Colonic mucosa (tissue), 4 donors: Measurements from ENCODE around the gene ACTR1A. TPM values are rescaled to one million over a fixed set of nuclear protein-coding genes. Genes with fewer than 3 reads are reported as not detected.

Experiments
- DNase-seq: peaks from one replicate; pipeline ENCODE4 v3.0.0-alpha.2; 2020
- H3K27ac ChIP-seq: fragments of 200-600 bp; one replicate; pipeline ENCODE4 v1.8.0; 2021
- H3K27me3 ChIP-seq: fragments of 200-600 bp; one replicate; pipeline ENCODE4 v1.8.0; 2021
- H3K36me3 ChIP-seq: fragments of 200-600 bp; one replicate; pipeline ENCODE4 v1.8.0; 2021
- H3K4me1 ChIP-seq: fragments of 200-600 bp; one replicate; pipeline ENCODE4 v1.8.0; 2021; ENCODE audit warnings: mild to moderate bottlenecking
- H3K4me3 ChIP-seq: fragments of 200-600 bp; one replicate; pipeline ENCODE4 v1.8.0; 2021
- H3K9ac ChIP-seq, 2 donors: one replicate each; pipeline ENCODE4 v1.7.0; 2013; ENCODE audit warnings: control low read depth in 2 of 2, low read depth in 2 of 2, low read length in 2 of 2
- H3K9me3 ChIP-seq: fragments of 200-600 bp; one replicate; pipeline ENCODE4 v1.8.0; 2021
- CTCF ChIP-seq: fragments of 200-600 bp; IDR thresholded peaks from one replicate; pipeline ENCODE4 v1.8.0; 2022; ENCODE audit warnings: antibody characterized with exemption, mild to moderate bottlenecking
- intact Hi-C: fragments of 100-400 bp; cut with DNase I; formaldehyde crosslinking; loops from one replicate; pipeline ENCODE4 v1.14.1; 2022
- total RNA-seq, 2 donors: library from RNA; stranded (reverse); fragmentation: NEBNext Ultra II Directional in 1 of 2; extraction: Animal tissue kit (Norgen Biotek cat#: 25700) in 1 of 2; gene quantifications; one replicate each; pipeline ENCODE4 v1.2.1, GENCODE V29; 2021
- donor health status: healthy.
- donor health status: DM: no; HTN: no; CAD: no.
- donor health status: DM: no; HTN: no; CAD: no.

Gene ACTR1A
- total RNA-seq, 2 donors from 2014 or later: 76.4 to 88.8 TPM

DNA sequence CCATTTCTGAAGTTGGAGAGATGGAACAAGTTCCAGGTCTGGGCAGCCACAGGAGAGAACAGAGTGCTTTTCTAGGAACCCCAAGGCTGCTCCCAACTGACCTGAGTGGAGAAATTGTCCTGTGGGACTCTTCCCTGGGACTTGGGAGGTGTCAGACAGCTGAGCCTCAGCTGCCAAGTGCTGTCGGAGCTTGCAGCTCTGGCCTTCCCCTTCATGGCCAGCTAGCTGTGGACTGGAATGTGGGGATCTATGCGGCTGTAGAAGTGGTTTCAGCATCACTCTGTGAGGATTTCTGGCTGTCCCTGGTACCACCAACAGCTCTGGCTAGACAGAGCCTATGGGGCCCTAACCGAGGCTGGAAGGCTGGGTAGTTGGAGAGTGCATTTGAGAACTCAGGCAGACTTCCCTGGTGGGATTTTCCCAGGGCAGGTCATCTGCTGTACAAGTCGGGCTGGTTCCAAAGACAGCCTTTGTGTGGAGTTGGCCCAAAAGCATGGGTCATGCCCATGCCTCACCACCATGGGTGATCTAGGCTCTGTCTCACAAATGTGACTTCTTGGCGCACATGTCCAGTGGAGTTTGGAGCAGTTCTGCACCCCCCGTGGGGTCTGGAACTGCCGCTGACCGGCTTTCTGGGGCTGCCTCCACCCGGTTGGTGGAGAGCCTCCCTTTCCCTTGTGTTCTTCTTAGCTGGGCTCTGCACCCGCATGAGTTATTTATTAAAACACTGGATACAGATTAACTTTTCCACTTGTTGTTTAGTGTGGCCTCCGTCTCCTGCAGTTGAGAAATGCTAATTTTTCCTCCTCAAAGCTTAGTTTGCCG is 12.2 kb upstream of the ACTR1A start:
- H3K4me3 ChIP-seq: no peak overlapping the region
- DNase-seq: no peak
- H3K27me3 ChIP-seq: no peaks in the 10 kb centered on the region
- H3K9ac ChIP-seq: no peak overlapping the region
- H3K36me3 ChIP-seq: no peaks in the 10 kb centered on the region
- no peaks in the 10 kb centered on the region for H3K4me1 ChIP-seq
- intact Hi-C loops: no loop called here
- no peak overlapping the region for H3K27ac ChIP-seq
- TF ChIP-seq CTCF: no peak
- no peaks in the 10 kb centered on the region for H3K9me3 ChIP-seq

DNA sequence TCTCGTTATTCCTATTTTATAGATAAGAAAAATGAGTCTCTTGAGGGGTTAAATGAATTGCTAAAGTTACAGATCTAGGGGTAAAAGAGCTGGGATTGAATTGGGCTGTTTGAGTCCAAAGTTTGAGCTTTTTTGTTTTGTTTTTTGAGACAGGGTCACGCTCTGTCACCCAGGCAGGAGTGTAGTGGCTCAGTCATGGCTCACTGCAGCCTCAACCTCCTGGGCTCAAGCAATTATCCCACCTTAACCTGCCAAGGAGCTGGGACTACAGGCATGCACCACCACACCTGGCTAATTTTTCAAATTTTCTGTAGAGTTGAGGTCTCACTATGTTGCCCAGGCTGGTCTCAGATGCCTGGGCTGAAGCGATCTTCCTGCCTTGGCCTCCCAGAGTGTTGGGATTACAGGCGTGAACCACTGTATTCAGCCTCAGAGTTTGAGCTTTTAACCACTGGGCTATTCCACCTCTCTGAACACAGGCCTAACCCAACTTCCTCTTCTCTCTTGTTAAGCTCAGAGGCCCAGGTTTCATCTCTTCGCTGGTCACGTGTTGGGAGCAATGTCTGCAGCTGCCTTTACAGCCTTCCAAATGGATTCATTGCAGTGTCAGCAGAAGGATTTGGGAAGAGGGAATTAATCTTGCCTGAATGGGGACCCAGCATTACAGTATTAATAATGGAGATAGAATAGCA is 9.2 kb upstream of the ACTR1A start:
- no peak overlapping the region for H3K27ac ChIP-seq
- intact Hi-C loops: no loop called here

GRCh38 chr10:102509387-102509786 is 6.9 kb upstream of the ACTR1A start:
- Histone ChIP-seq H3K4me3 (no peak overlapping the region), H3K9ac (no peak overlapping the region), H3K36me3 (no peaks in the 10 kb centered on the region), H3K9me3 (no peaks in the 10 kb centered on the region), H3K4me1 (peaks cover 5% of the 10 kb centered on the region), H3K27ac (no peak overlapping the region), H3K27me3 (no peaks in the 10 kb centered on the region)
- intact Hi-C loops: loop anchor here (10.0 kb wide), 1 partner anchor 195 kb away; no protein-coding TSS in a partner anchor
- no peak for DNase-seq
- TF ChIP-seq CTCF: no peak

More for the DNA sequence above, 9.2 kb upstream of the ACTR1A start:
- no peaks in the 10 kb centered on the region for H3K9me3 ChIP-seq
- no peak overlapping the region for H3K9ac ChIP-seq
- no peak for DNase-seq
- no peak for TF ChIP-seq CTCF
- H3K27me3 ChIP-seq: no peaks in the 10 kb centered on the region
- no peak overlapping the region for H3K4me3 ChIP-seq
- no peaks in the 10 kb centered on the region for H3K36me3 ChIP-seq
- H3K4me1 ChIP-seq: no peaks in the 10 kb centered on the region

DNA sequence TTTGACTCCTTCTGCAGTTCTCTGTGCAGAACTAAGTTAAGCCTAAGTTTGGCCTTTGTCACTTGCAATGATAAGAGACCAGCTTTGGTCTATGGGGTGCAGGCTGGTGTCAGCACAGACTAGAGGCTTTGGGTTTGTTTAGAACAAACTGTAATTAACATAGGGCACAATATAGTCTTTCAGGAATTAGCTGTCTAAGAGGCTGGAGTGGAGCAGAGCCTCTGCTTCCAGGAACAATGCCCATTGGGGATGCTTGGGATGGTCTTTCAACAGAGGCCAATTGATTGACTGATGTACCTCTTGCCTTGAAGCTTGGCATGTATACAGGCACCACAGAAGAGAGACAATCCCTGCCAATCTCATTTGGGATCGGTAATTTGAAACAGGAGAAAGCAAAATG is 6.0 kb upstream of the ACTR1A start:
- no peak overlapping the region for H3K9ac ChIP-seq
- no peaks in the 10 kb centered on the region for H3K27me3 ChIP-seq
- no peak overlapping the region for H3K4me3 ChIP-seq
- no peak for TF ChIP-seq CTCF
- no peaks in the 10 kb centered on the region for H3K9me3 ChIP-seq
- H3K36me3 ChIP-seq: no peaks in the 10 kb centered on the region
- no peak for DNase-seq
- H3K27ac ChIP-seq: no peak overlapping the region
- intact Hi-C loops: loop anchor here (10.0 kb wide), 1 partner anchor 196 kb away; no protein-coding TSS in a partner anchor
- peaks cover 5% of the 10 kb centered on the region for H3K4me1 ChIP-seq

GRCh38 chr10:102507521-102507920 is 5.0 kb upstream of the ACTR1A start:
- H3K9ac ChIP-seq: no peak overlapping the region
- intact Hi-C loops: loop anchor here (10.0 kb wide), 1 partner anchor 197 kb away; no protein-coding TSS in a partner anchor
- no peak for TF ChIP-seq CTCF
- DNase-seq: no peak
- H3K4me3 ChIP-seq: no peak overlapping the region
- H3K4me1 ChIP-seq: peaks cover 11% of the 10 kb centered on the region
- H3K9me3 ChIP-seq: no peaks in the 10 kb centered on the region
- H3K27ac ChIP-seq: no peak overlapping the region
- no peaks in the 10 kb centered on the region for H3K27me3 ChIP-seq
- H3K36me3 ChIP-seq: no peaks in the 10 kb centered on the region
